ENCODE data around the gene NTM. TPM values are rescaled to one million over a fixed set of nuclear protein-coding genes. Genes with fewer than 3 reads are reported as not detected.

NTM gene
- polyA plus RNA-seq, 1 donor (not counting 4 experiments of a cell fraction or from before 2014, with no cell fraction given): 47.9 TPM

GRCh38 chr11:131750692-131751091, 380.3 kb downstream of the NTM start:
- no peaks in the 10 kb centered on the region for H4K20me1 ChIP-seq (ENCODE audit: control insufficient read depth, extremely low read depth, insufficient read depth, low read length)
- H3K9ac ChIP-seq (ENCODE audit: control insufficient read depth, extremely low read depth, insufficient read depth, low read length): no peak overlapping the region
- no peaks in the 10 kb centered on the region for H3K36me3 ChIP-seq (ENCODE audit: control insufficient read depth in 2 of 2, extremely low read depth in 1 of 2, insufficient read depth in 2 of 2, low read length in 2 of 2)
- H3K9me3 ChIP-seq (ENCODE audit: control insufficient read depth, low read depth, low read length): no peaks in the 10 kb centered on the region
- H3K27me3 ChIP-seq (ENCODE audit: control insufficient read depth, extremely low read depth, insufficient read depth, low read length): no peaks in the 10 kb centered on the region
- no peak overlapping the region for H3K4me3 ChIP-seq (ENCODE audit: control insufficient read depth in 2 of 3, extremely low read depth in 1 of 3, insufficient read depth in 2 of 3, low read depth in 1 of 3, low read length in 3 of 3)
- DNase-seq (ENCODE audit: low read depth, low spot score) (no peak), FAIRE-seq (no peak)
- dilution Hi-C loops (cut with MboI; ENCODE audit: extremely low pct_ligation_motif_present, low sequenced_read_pairs): no loop called here
- no peak overlapping the region for H3K27ac ChIP-seq (ENCODE audit: control insufficient read depth, insufficient read depth, low read length)
- H3K4me1 ChIP-seq (ENCODE audit: control insufficient read depth, extremely low read depth, insufficient read depth, low read length): no peaks in the 10 kb centered on the region
- H2AFZ ChIP-seq (ENCODE audit: control insufficient read depth, low read length): no peak overlapping the region
- no peaks in the 10 kb centered on the region for H3K9me1 ChIP-seq (ENCODE audit: control insufficient read depth, extremely low read depth, insufficient read depth, low read length)
- TF ChIP-seq EZH2 (IDR thresholded peaks at IDR 0.05; ENCODE audit: low read length) (no peak), CTCF (optimal IDR thresholded peaks at IDR 0.05 in 1 of 3, IDR thresholded peaks at IDR 0.05 in 1 of 3, conservative IDR thresholded peaks at IDR 0.05 in 1 of 3; ENCODE audit: extremely low read depth in 1 of 3, insufficient read depth in 2 of 3, low read length in 3 of 3) (no peak)
- H3K79me2 ChIP-seq (ENCODE audit: control insufficient read depth, insufficient read depth, low read length): no peaks in the 10 kb centered on the region
- H3K4me2 ChIP-seq (ENCODE audit: control insufficient read depth, extremely low read depth, insufficient read depth, low read depth, low read length): no peak overlapping the region

DNA sequence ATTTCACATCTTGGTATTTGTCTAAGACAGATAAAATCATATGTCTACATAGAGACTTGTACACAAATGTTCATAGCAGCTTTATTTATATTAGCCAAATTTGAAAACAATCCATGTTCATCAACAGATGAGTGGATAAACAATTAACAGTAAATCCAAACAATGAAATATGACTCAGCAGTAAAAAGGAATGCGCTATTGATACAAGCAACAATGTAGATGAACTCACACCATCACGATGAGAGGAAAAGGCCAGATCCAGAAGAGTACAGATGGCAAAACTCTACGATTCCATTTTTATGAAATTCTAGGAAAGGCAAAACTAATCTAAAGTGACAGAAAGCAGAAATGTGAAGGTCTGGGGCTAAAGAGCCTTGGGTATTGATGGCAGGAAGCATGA, 384.3 kb downstream of the NTM start:
- no peak overlapping the region for H3K27ac ChIP-seq (ENCODE audit: control insufficient read depth, insufficient read depth, low read length)
- no peak overlapping the region for H3K4me2 ChIP-seq (ENCODE audit: control insufficient read depth, extremely low read depth, insufficient read depth, low read depth, low read length)
- H2AFZ ChIP-seq (ENCODE audit: control insufficient read depth, low read length): no peak overlapping the region
- DNase-seq (ENCODE audit: low read depth, low spot score) (no peak), FAIRE-seq (no peak)
- no peaks in the 10 kb centered on the region for H3K9me1 ChIP-seq (ENCODE audit: control insufficient read depth, extremely low read depth, insufficient read depth, low read length)
- H3K27me3 ChIP-seq (ENCODE audit: control insufficient read depth, extremely low read depth, insufficient read depth, low read length): no peaks in the 10 kb centered on the region
- no peaks in the 10 kb centered on the region for H3K79me2 ChIP-seq (ENCODE audit: control insufficient read depth, insufficient read depth, low read length)
- dilution Hi-C loops (cut with MboI; ENCODE audit: extremely low pct_ligation_motif_present, low sequenced_read_pairs): no loop called here
- no peaks in the 10 kb centered on the region for H3K4me1 ChIP-seq (ENCODE audit: control insufficient read depth, extremely low read depth, insufficient read depth, low read length)
- no peak for TF ChIP-seq EZH2 (IDR thresholded peaks at IDR 0.05; ENCODE audit: low read length)
- no peak for TF ChIP-seq CTCF (optimal IDR thresholded peaks at IDR 0.05 in 1 of 3, IDR thresholded peaks at IDR 0.05 in 1 of 3, conservative IDR thresholded peaks at IDR 0.05 in 1 of 3; ENCODE audit: extremely low read depth in 1 of 3, insufficient read depth in 2 of 3, low read length in 3 of 3)
- H3K4me3 ChIP-seq (ENCODE audit: control insufficient read depth in 2 of 3, extremely low read depth in 1 of 3, insufficient read depth in 2 of 3, low read depth in 1 of 3, low read length in 3 of 3): no peak overlapping the region
- H4K20me1 ChIP-seq (ENCODE audit: control insufficient read depth, extremely low read depth, insufficient read depth, low read length): no peaks in the 10 kb centered on the region
- H3K9ac ChIP-seq (ENCODE audit: control insufficient read depth, extremely low read depth, insufficient read depth, low read length): no peak overlapping the region
- H3K36me3 ChIP-seq (ENCODE audit: control insufficient read depth in 2 of 2, extremely low read depth in 1 of 2, insufficient read depth in 2 of 2, low read length in 2 of 2): no peaks in the 10 kb centered on the region
- no peaks in the 10 kb centered on the region for H3K9me3 ChIP-seq (ENCODE audit: control insufficient read depth, low read depth, low read length)
